CD4-positive, alpha-beta memory T cell (primary cell): Measurements from ENCODE around the gene GALNT15. TPM values are rescaled to one million over a fixed set of nuclear protein-coding genes. Genes with fewer than 3 reads are reported as not detected.

Experiments used
- CTCF ChIA-PET: fragments of 350-600 bp; sonication (Branson Sonifier 250); formaldehyde crosslinking; loops from one replicate; lab custom pipeline; 2021; ENCODE audit warnings: inconsistent platforms; ENCODE audit not compliant: partially characterized antibody; lab: Charles Lee
- POLR2A ChIA-PET: fragments of 350-600 bp; sonication (Branson Sonifier 250); formaldehyde crosslinking; loops from one replicate; lab custom pipeline; 2021; ENCODE audit not compliant: partially characterized antibody; lab: Charles Lee
- DNase-seq, 5 donors: peaks; one replicate each; pipeline versions ENCODE4 v3.0.0 to v3.0.0-alpha.2; 2020 to 2022; ENCODE audit warnings: mixed read lengths in 1 of 5
- H3K27ac ChIP-seq: one replicate; pipeline ENCODE4 v1.7.0; 2013; ENCODE audit warnings: low read depth, low read length
- H3K27me3 ChIP-seq: 2 replicates; pipeline ENCODE4 v1.7.0; 2013; ENCODE audit warnings: mild to moderate bottlenecking, low read length, moderate library complexity; ENCODE audit not compliant: insufficient read depth
- H3K36me3 ChIP-seq: 2 replicates; pipeline ENCODE4 v1.7.0; 2013; ENCODE audit warnings: mild to moderate bottlenecking, low read length, moderate library complexity; ENCODE audit not compliant: insufficient read depth
- H3K4me1 ChIP-seq: 2 replicates; pipeline ENCODE4 v1.7.0; 2013; ENCODE audit warnings: mild to moderate bottlenecking, low read length, moderate library complexity; ENCODE audit not compliant: insufficient read depth
- H3K4me3 ChIP-seq, 2 donors: one replicate each; pipeline ENCODE4 v1.7.0; 2013; ENCODE audit warnings: low read length in 2 of 2, mild to moderate bottlenecking in 1 of 2
- H3K9me3 ChIP-seq, 2 donors: one replicate each; pipeline ENCODE4 v1.7.0; 2013; ENCODE audit warnings: low read length in 2 of 2, control low read depth in 1 of 2; ENCODE audit not compliant: control insufficient read depth in 1 of 2
- H3K27ac Mint-ChIP-seq, 7 donors: one replicate each; pipeline ENCODE4 v1.8.0; 2020 to 2021; ENCODE audit warnings: mixed read lengths in 7 of 7, mild to moderate bottlenecking in 6 of 7, inconsistent platforms in 3 of 7, moderate library complexity in 3 of 7
- H3K27me3 Mint-ChIP-seq, 2 donors: one replicate each; pipeline ENCODE4 v1.8.0; 2020 to 2021; ENCODE audit warnings: mixed read lengths in 2 of 2
- H3K36me3 Mint-ChIP-seq, 2 donors: one replicate each; pipeline ENCODE4 v1.8.0; 2020 to 2021; ENCODE audit warnings: mixed read lengths in 2 of 2, inconsistent platforms in 1 of 2, mild to moderate bottlenecking in 1 of 2
- H3K4me1 Mint-ChIP-seq, 4 donors: one replicate each; pipeline ENCODE4 v1.8.0; 2020 to 2021; ENCODE audit warnings: mixed read lengths in 4 of 4, mild to moderate bottlenecking in 1 of 4
- H3K4me3 Mint-ChIP-seq, 8 donors: one replicate each; pipeline ENCODE4 v1.8.0; 2020 to 2021; ENCODE audit warnings: mixed read lengths in 8 of 8, mild to moderate bottlenecking in 7 of 8, moderate library complexity in 6 of 8, inconsistent platforms in 3 of 8
- H3K9me3 Mint-ChIP-seq, 8 donors: one replicate each; pipeline ENCODE4 v1.8.0; 2020 to 2021; ENCODE audit warnings: mixed read lengths in 8 of 8, mild to moderate bottlenecking in 5 of 8, inconsistent platforms in 3 of 8, moderate library complexity in 1 of 8
- intact Hi-C: fragments of 100-400 bp; cut with micrococcal nuclease; formaldehyde crosslinking; loops from one replicate; pipeline ENCODE4 v1.15.1; 2023
- polyA plus RNA-seq, 2 donors: library from polyadenylated mRNA; unstranded; fragments of 300-500 nt; fragmentation: Illumina TruSeq; gene quantifications; one replicate each; pipeline ENCODE4 v1.2.3, GENCODE V29; 2021
- total RNA-seq, 2 experiments: library from RNA; stranded (reverse); gene quantifications; one replicate each; pipeline ENCODE4 v1.2.3, GENCODE V29; 2021

Gene GALNT15
- total and polyA plus RNA-seq, 4 experiments from 2014 or later = not detected

DNA sequence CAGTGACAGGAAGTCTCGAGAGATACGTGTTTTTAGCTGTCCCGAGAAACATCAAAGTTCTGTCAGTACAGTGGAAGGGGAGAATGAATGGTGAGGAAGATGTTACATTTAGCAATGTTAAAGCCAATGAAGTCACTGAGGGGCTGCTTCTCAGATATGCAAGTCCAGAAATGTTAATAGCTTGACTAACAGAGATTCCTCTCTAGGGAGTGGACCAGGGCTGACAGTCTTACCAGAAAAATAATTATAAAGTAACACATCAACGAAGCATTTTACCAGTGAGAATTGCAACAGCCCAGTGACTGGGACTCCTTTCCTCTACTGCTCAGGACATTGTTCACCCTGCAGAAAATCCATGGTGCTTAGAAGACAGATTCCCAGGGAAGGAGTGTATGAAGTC lies 23.9 kb downstream of the GALNT15 start:
- no peaks in the 10 kb centered on the region for H3K4me1 Mint-ChIP-seq
- Histone ChIP-seq H3K27ac (no peak overlapping the region), H3K4me3 (no peak overlapping the region), H3K27me3 (no peaks in the 10 kb centered on the region), H3K36me3 (no peaks in the 10 kb centered on the region), H3K4me1 (no peaks in the 10 kb centered on the region), H3K9me3 (no peaks in the 10 kb centered on the region)
- peaks cover 2 to 12% of the 10 kb centered on the region in 2 donors for H3K27me3 Mint-ChIP-seq
- no peaks in the 10 kb centered on the region for H3K36me3 Mint-ChIP-seq
- no peak overlapping the region for H3K4me3 Mint-ChIP-seq
- H3K9me3 Mint-ChIP-seq = peaks cover 0 to 3% (median 0%) of the 10 kb centered on the region in 8 donors
- ChIA-PET POLR2A (no interaction called here), CTCF (no interaction called here)
- H3K27ac Mint-ChIP-seq = no peak overlapping the region
- intact Hi-C loops = no loop called here
- no peak for DNase-seq

DNA sequence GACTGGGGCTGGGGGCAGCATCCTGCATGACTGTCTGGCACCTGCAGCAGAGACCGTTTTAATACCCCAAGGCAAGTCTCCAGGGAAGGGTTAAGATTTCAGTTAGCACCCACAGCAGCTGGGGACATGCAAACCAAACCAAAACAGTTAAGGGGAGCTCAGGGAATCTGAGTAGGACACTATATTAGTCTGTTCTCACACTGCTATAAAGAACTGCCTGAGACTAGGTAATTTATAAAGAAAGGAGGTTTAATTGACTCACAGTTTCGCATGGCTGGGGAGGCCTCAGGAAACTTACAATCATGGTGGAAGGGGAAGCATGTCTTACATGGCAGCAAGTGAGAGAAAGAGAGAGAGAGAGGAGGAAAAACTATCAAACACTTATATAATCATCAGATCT lies 25.3 kb downstream of the GALNT15 start:
- no peaks in the 10 kb centered on the region for H3K27me3 ChIP-seq
- POLR2A ChIA-PET = no interaction called here
- H3K36me3 ChIP-seq = no peaks in the 10 kb centered on the region
- CTCF ChIA-PET = no interaction called here
- Mint-ChIP-seq H3K36me3 (no peaks in the 10 kb centered on the region), H3K27ac (no peak overlapping the region), H3K4me3 (no peak overlapping the region), H3K9me3 (no peaks in the 10 kb centered on the region), H3K27me3 (peaks cover 5 to 12% of the 10 kb centered on the region in 2 donors), H3K4me1 (no peaks in the 10 kb centered on the region)
- H3K4me1 ChIP-seq = no peaks in the 10 kb centered on the region
- intact Hi-C loops = no loop called here
- H3K9me3 ChIP-seq = no peaks in the 10 kb centered on the region
- DNase-seq = no peak
- no peak overlapping the region for H3K4me3 ChIP-seq
- H3K27ac ChIP-seq = no peak overlapping the region

DNA sequence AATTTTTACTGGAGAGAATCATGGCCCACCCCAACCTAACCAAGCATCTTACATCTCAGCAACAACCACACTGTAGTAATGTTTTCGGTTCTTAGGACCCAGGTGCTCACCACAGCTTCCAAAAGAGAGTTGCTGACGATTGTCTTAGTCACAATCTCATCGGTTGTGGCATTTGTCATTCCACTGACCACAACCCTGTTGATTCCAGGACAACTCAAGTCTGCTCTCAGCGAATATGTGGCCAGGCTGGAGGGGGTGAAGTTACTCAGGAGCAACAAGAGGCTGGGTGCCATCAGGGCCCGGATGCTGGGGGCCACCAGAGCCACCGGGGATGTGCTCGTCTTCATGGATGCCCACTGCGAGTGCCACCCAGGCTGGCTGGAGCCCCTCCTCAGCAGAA lies 25.9 kb downstream of the GALNT15 start:
- no peak overlapping the region for H3K27ac Mint-ChIP-seq
- POLR2A ChIA-PET = no interaction called here
- no peaks in the 10 kb centered on the region for H3K36me3 ChIP-seq
- H3K9me3 ChIP-seq = no peaks in the 10 kb centered on the region
- no peaks in the 10 kb centered on the region for H3K9me3 Mint-ChIP-seq
- no peak for DNase-seq
- H3K4me3 Mint-ChIP-seq = no peak overlapping the region
- CTCF ChIA-PET = no interaction called here
- H3K4me1 Mint-ChIP-seq = peaks cover 0 to 3% (median 1%) of the 10 kb centered on the region in 4 donors
- no peaks in the 10 kb centered on the region for H3K4me1 ChIP-seq
- intact Hi-C loops = no loop called here
- H3K27me3 Mint-ChIP-seq = peaks cover 5 to 12% of the 10 kb centered on the region in 2 donors
- no peaks in the 10 kb centered on the region for H3K36me3 Mint-ChIP-seq
- no peak overlapping the region for H3K27ac ChIP-seq
- no peaks in the 10 kb centered on the region for H3K27me3 ChIP-seq
- no peak overlapping the region for H3K4me3 ChIP-seq

GRCh38 chr3:16203031-16203430 lies 28.6 kb downstream of the GALNT15 start:
- Histone ChIP-seq H3K4me3 (no peak overlapping the region), H3K9me3 (no peaks in the 10 kb centered on the region), H3K4me1 (no peaks in the 10 kb centered on the region), H3K27ac (no peak overlapping the region), H3K36me3 (no peaks in the 10 kb centered on the region), H3K27me3 (no peaks in the 10 kb centered on the region)
- Mint-ChIP-seq H3K27ac (no peak overlapping the region), H3K4me3 (no peak overlapping the region), H3K27me3 (peaks cover 7 to 12% of the 10 kb centered on the region in 2 donors), H3K4me1 (peaks cover 0 to 5% (median 2%) of the 10 kb centered on the region in 4 donors), H3K36me3 (no peaks in the 10 kb centered on the region), H3K9me3 (no peaks in the 10 kb centered on the region)
- POLR2A ChIA-PET = no interaction called here
- DNase-seq = no peak
- CTCF ChIA-PET = interaction anchor here (0.9 kb wide), 1 partner anchor 25 kb away, joined by 3 read pairs; no protein-coding TSS in a partner anchor
- intact Hi-C loops = no loop called here

DNA sequence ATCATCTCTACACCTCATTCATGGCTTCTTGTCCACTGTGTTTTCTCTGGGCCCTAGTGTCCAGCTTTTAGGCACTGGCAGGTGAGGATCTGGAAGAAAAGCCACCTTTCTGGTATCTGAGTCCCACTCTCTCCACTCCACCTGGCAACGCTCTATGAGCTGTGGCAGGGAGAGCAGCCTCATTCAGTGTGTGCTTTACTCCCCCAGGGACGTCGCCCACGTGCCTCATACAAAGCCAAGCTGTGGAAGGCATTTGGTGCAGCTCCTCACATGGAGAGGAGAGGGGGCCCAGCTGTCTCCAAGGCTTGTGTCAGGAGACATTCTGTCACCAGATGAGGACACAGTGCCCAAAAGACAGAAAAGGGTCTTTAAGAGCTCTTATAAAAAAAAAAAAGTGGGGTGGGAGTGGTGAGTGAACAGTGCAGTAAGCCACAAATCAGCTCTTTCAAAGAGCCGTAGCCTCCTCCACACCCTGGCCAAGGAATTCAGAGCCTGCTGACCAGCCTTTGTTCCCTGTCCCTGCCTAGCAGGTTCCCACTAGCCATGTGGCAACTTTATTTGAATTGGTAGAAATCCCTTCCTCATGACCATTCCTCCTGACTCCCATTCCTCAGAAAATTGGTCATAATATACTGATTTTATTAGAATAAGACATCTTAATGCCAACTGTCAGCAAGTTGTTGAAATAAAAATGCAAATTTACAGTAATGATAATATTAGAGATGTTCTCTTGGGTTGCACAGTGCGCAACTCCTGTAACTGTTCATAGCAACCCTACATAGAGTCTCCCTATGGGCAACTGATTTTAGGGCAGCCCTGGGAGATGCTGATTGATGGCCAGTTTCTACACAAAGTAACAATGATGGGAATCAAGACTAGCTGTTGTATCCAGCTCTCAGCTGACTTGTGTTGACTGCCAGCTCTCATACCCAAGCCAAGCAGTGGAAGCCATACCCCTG lies 29.5 kb downstream of the GALNT15 start:
- Mint-ChIP-seq H3K4me3 (no peak overlapping the region), H3K27ac (no peak overlapping the region), H3K9me3 (no peaks in the 10 kb centered on the region), H3K4me1 (peaks cover 0 to 5% (median 2%) of the 10 kb centered on the region in 4 donors), H3K36me3 (no peaks in the 10 kb centered on the region), H3K27me3 (peaks cover 7 to 12% of the 10 kb centered on the region in 2 donors)
- Histone ChIP-seq H3K27ac (no peak overlapping the region), H3K4me3 (no peak overlapping the region), H3K9me3 (no peaks in the 10 kb centered on the region), H3K27me3 (no peaks in the 10 kb centered on the region), H3K36me3 (no peaks in the 10 kb centered on the region), H3K4me1 (no peaks in the 10 kb centered on the region)
- ChIA-PET CTCF (interaction anchor here (0.9 kb wide), 1 partner anchor 26 kb away, joined by 3 read pairs; no protein-coding TSS in a partner anchor), POLR2A (no interaction called here)
- DNase-seq = no peak
- intact Hi-C loops = no loop called here

- Histone ChIP-seq H3K27me3 (no peaks in the 10 kb centered on the region), H3K27ac (no peak overlapping the region), H3K36me3 (no peaks in the 10 kb centered on the region), H3K4me1 (no peaks in the 10 kb centered on the region), H3K9me3 (no peaks in the 10 kb centered on the region), H3K4me3 (no peak overlapping the region)
- intact Hi-C loops = no loop called here
- DNase-seq = no peak
- no peaks in the 10 kb centered on the region for H3K9me3 Mint-ChIP-seq
- CTCF ChIA-PET = no interaction called here
- peaks cover 0 to 5% (median 2%) of the 10 kb centered on the region in 4 donors for H3K4me1 Mint-ChIP-seq
- no peaks in the 10 kb centered on the region for H3K36me3 Mint-ChIP-seq
- POLR2A ChIA-PET = no interaction called here
- H3K27me3 Mint-ChIP-seq = peaks cover 7 to 12% of the 10 kb centered on the region in 2 donors
- H3K27ac Mint-ChIP-seq = no peak overlapping the region
- H3K4me3 Mint-ChIP-seq = no peak overlapping the region
Observed at GRCh38 chr3:16204751-16205150, 30.3 kb downstream of the GALNT15 start.

GRCh38 chr3:16205156-16205870 lies 30.8 kb downstream of the GALNT15 start:
- DNase-seq = no peak
- Mint-ChIP-seq H3K9me3 (no peaks in the 10 kb centered on the region), H3K27me3 (peaks cover 4 to 12% of the 10 kb centered on the region in 2 donors), H3K36me3 (no peaks in the 10 kb centered on the region), H3K4me3 (no peak overlapping the region), H3K4me1 (peaks cover 0 to 5% (median 2%) of the 10 kb centered on the region in 4 donors), H3K27ac (no peak overlapping the region)
- H3K27me3 ChIP-seq = no peaks in the 10 kb centered on the region
- ChIA-PET POLR2A (no interaction called here), CTCF (no interaction called here)
- no peak overlapping the region for H3K4me3 ChIP-seq
- no peaks in the 10 kb centered on the region for H3K9me3 ChIP-seq
- no peak overlapping the region for H3K27ac ChIP-seq
- H3K4me1 ChIP-seq = no peaks in the 10 kb centered on the region
- intact Hi-C loops = no loop called here
- H3K36me3 ChIP-seq = no peaks in the 10 kb centered on the region
